HepG2 (cell line): ENCODE measurements around the gene RPSA. TPM values are rescaled to one million over a fixed set of nuclear protein-coding genes. Genes with fewer than 3 reads are reported as not detected.

ENCODE experiments used
- ADNP ChIP-seq: sonication (generic); formaldehyde crosslinking; IDR thresholded peaks from 2 replicates; pipeline ENCODE4 v1.4.0; 2020; ENCODE audit warnings: missing genetic modification reagents
- CCAR2 ChIP-seq: fragments of 200-400 bp; formaldehyde crosslinking; optimal IDR thresholded peaks from 2 replicates; pipeline ENCODE3; 2018; ENCODE audit warnings: low read depth, mild to moderate bottlenecking, low read length, moderate library complexity
- GLI4 ChIP-seq: sonication (generic); formaldehyde crosslinking; IDR thresholded peaks from 2 replicates; pipeline ENCODE4 v1.5.1; 2020; ENCODE audit warnings: missing genetic modification reagents, mild to moderate bottlenecking, moderate library complexity, borderline replicate concordance
- KDM1A ChIP-seq: IDR thresholded peaks from 2 replicates; pipeline ENCODE4 v1.6.1; 2016; ENCODE audit warnings: missing compliant biosample characterization
- RELA ChIP-seq: sonication (generic); formaldehyde crosslinking; IDR thresholded peaks from 2 replicates; pipeline ENCODE4 v1.4.0; 2020; ENCODE audit warnings: missing genetic modification reagents
- SCMH1 ChIP-seq: sonication (generic); formaldehyde crosslinking; IDR thresholded peaks from 2 replicates; pipeline ENCODE4 v1.9.0; 2021; ENCODE audit warnings: missing genetic modification reagents, mild to moderate bottlenecking, borderline replicate concordance
- ZFAT ChIP-seq: sonication (generic); formaldehyde crosslinking; conservative IDR thresholded peaks from 2 replicates; pipeline ENCODE4 v1.8.1; 2023; ENCODE audit warnings: missing genetic modification reagents, inconsistent platforms
- ZNF619 ChIP-seq: sonication (generic); formaldehyde crosslinking; IDR thresholded peaks from 2 replicates; pipeline ENCODE4 v1.4.0; 2020; ENCODE audit warnings: mild to moderate bottlenecking, missing genetic modification reagents
- ZNF776 ChIP-seq: sonication (generic); formaldehyde crosslinking; IDR thresholded peaks from 2 replicates; pipeline ENCODE4 v1.4.0; 2020; ENCODE audit warnings: mild to moderate bottlenecking, missing genetic modification reagents
- polyA plus RNA-seq, 8 experiments: library from polyadenylated mRNA; depleted of rRNA in 3 of 8; stranded (reverse) in 7 of 8; unstranded in 1 of 8; fragments of >200 nt; fragmentation: Illumina TruSeq in 4 of 8; extraction: Trizol in 4 of 8; gene quantifications; 2 replicates each; pipeline versions ENCODE4 v1.2.1 to v1.2.3, GENCODE V29; 2011 to 2016; ENCODE audit warnings: low read depth in 4 of 8, missing spikeins in 1 of 8, mixed read lengths in 1 of 8; ENCODE audit not compliant: insufficient read depth in 1 of 8
- total RNA-seq, 5 experiments: library from RNA; depleted of rRNA; stranded (reverse); fragments of >200 nt; fragmentation: Illumina TruSeq; extraction: Trizol; gene quantifications; 2 replicates each; pipeline ENCODE4 v1.2.3, GENCODE V29; 2016; ENCODE audit warnings: low read depth in 1 of 5
- TF ChIP-seq, protein P1 (sequence below): sonication (generic); formaldehyde crosslinking; IDR thresholded peaks from 2 replicates; pipeline ENCODE4 v1.4.0; 2020; ENCODE audit warnings: missing genetic modification reagents
- TF ChIP-seq, protein P2 (sequence below): conservative IDR thresholded peaks from 2 replicates; pipeline ENCODE4 v1.6.1; 2018; ENCODE audit warnings: missing genetic modification reagents
- TF ChIP-seq, protein P3 (sequence below): sonication (generic); formaldehyde crosslinking; IDR thresholded peaks from 2 replicates; pipeline ENCODE4 v1.5.1; 2020; ENCODE audit warnings: mild to moderate bottlenecking, missing genetic modification reagents, moderate library complexity
- TF ChIP-seq, protein P4 (sequence below): sonication (generic); formaldehyde crosslinking; IDR thresholded peaks from 2 replicates; pipeline ENCODE4 v1.8.1; 2023; ENCODE audit warnings: mild to moderate bottlenecking, moderate library complexity, missing genetic modification reagents
- TF ChIP-seq, protein P5 (sequence below): sonication (generic); formaldehyde crosslinking; IDR thresholded peaks from 2 replicates; pipeline ENCODE4 v1.4.0; 2020; ENCODE audit warnings: mild to moderate bottlenecking, missing genetic modification reagents

The RPSA gene
- total and polyA plus RNA-seq, 2 of the 13 experiments (the other 11 are each of a cell fraction or from before 2014, with no cell fraction given): 1,683 to 3,226 TPM

DNA sequence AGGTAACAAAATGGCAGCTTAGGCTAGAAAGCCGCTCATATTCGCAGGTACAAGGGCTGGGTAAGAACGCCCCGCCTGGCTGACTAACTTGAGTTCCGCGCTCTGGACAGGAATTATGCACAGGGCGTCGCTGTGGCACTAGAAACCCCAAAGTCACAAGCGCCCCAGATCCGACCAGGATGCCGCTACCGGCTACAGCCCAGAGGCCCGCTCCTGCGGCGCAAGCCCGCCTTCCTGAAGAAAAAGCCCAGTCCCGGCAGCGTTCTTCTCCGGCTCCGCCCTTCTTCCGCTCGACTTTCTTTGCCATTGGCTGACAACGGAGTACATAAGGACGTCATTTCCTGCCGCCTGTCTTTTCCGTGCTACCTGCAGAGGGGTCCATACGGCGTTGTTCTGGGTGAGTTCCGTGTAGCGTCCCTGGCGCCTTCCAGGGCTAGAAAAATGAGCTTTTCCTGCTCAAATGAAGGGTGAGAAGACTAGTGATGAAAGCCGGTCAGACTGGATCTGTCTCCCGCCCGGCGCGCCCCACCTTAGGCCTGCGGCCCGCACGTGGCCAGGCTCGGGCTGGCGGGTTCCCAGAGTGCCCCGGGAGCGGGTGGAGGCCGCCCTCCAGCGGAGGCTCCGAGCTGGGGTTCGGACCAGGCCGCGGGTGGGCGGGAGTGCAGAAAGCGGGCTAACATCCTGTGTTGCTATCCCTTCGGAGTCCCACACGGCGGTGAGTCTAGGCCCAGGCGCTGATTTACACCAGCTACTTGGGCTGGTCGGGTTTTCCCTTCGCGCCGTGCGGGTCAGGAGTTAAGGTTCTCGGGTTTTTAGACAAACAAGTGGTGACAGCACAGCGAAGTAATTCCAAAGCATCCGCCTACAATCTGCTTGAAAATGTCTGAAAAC is at the start of gene RPSA (continued):
- TF ChIP-seq, protein P1, sequence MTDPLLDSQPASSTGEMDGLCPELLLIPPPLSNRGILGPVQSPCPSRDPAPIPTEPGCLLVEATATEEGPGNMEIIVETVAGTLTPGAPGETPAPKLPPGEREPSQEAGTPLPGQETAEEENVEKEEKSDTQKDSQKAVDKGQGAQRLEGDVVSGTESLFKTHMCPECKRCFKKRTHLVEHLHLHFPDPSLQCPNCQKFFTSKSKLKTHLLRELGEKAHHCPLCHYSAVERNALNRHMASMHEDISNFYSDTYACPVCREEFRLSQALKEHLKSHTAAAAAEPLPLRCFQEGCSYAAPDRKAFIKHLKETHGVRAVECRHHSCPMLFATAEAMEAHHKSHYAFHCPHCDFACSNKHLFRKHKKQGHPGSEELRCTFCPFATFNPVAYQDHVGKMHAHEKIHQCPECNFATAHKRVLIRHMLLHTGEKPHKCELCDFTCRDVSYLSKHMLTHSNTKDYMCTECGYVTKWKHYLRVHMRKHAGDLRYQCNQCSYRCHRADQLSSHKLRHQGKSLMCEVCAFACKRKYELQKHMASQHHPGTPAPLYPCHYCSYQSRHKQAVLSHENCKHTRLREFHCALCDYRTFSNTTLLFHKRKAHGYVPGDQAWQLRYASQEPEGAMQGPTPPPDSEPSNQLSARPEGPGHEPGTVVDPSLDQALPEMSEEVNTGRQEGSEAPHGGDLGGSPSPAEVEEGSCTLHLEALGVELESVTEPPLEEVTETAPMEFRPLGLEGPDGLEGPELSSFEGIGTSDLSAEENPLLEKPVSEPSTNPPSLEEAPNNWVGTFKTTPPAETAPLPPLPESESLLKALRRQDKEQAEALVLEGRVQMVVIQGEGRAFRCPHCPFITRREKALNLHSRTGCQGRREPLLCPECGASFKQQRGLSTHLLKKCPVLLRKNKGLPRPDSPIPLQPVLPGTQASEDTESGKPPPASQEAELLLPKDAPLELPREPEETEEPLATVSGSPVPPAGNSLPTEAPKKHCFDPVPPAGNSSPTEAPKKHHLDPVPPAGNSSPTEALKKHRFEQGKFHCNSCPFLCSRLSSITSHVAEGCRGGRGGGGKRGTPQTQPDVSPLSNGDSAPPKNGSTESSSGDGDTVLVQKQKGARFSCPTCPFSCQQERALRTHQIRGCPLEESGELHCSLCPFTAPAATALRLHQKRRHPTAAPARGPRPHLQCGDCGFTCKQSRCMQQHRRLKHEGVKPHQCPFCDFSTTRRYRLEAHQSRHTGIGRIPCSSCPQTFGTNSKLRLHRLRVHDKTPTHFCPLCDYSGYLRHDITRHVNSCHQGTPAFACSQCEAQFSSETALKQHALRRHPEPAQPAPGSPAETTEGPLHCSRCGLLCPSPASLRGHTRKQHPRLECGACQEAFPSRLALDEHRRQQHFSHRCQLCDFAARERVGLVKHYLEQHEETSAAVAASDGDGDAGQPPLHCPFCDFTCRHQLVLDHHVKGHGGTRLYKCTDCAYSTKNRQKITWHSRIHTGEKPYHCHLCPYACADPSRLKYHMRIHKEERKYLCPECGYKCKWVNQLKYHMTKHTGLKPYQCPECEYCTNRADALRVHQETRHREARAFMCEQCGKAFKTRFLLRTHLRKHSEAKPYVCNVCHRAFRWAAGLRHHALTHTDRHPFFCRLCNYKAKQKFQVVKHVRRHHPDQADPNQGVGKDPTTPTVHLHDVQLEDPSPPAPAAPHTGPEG: 0 out of 2 replicates have a peak, but pooled peaks have one; percentile 88
- TF ChIP-seq ZNF619 (CRISPR knock-in tag) (no peak), CCAR2 (no peak), ZNF776 (peak; percentile 71; the same call in 1 of the 2 replicates), RELA (no peak), SCMH1 (CRISPR knock-in tag) (no peak), ADNP (no peak), ZFAT (CRISPR knock-in tag) (peak; percentile 71; the same call in 1 of the 2 replicates), KDM1A (no peak), GLI4 (CRISPR knock-in tag) (peak; percentile 85; the same call in 1 of the 2 replicates)
- TF ChIP-seq, protein P2, sequence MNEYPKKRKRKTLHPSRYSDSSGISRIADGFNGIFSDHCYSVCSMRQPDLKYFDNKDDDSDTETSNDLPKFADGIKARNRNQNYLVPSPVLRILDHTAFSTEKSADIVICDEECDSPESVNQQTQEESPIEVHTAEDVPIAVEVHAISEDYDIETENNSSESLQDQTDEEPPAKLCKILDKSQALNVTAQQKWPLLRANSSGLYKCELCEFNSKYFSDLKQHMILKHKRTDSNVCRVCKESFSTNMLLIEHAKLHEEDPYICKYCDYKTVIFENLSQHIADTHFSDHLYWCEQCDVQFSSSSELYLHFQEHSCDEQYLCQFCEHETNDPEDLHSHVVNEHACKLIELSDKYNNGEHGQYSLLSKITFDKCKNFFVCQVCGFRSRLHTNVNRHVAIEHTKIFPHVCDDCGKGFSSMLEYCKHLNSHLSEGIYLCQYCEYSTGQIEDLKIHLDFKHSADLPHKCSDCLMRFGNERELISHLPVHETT (CRISPR knock-in tag): no peak; the same call in 1 of the 2 replicates
- TF ChIP-seq, protein P3, sequence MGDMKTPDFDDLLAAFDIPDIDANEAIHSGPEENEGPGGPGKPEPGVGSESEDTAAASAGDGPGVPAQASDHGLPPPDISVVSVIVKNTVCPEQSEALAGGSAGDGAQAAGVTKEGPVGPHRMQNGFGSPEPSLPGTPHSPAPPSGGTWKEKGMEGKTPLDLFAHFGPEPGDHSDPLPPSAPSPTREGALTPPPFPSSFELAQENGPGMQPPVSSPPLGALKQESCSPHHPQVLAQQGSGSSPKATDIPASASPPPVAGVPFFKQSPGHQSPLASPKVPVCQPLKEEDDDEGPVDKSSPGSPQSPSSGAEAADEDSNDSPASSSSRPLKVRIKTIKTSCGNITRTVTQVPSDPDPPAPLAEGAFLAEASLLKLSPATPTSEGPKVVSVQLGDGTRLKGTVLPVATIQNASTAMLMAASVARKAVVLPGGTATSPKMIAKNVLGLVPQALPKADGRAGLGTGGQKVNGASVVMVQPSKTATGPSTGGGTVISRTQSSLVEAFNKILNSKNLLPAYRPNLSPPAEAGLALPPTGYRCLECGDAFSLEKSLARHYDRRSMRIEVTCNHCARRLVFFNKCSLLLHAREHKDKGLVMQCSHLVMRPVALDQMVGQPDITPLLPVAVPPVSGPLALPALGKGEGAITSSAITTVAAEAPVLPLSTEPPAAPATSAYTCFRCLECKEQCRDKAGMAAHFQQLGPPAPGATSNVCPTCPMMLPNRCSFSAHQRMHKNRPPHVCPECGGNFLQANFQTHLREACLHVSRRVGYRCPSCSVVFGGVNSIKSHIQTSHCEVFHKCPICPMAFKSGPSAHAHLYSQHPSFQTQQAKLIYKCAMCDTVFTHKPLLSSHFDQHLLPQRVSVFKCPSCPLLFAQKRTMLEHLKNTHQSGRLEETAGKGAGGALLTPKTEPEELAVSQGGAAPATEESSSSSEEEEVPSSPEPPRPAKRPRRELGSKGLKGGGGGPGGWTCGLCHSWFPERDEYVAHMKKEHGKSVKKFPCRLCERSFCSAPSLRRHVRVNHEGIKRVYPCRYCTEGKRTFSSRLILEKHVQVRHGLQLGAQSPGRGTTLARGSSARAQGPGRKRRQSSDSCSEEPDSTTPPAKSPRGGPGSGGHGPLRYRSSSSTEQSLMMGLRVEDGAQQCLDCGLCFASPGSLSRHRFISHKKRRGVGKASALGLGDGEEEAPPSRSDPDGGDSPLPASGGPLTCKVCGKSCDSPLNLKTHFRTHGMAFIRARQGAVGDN: peak; percentile 100
- TF ChIP-seq, protein P4, sequence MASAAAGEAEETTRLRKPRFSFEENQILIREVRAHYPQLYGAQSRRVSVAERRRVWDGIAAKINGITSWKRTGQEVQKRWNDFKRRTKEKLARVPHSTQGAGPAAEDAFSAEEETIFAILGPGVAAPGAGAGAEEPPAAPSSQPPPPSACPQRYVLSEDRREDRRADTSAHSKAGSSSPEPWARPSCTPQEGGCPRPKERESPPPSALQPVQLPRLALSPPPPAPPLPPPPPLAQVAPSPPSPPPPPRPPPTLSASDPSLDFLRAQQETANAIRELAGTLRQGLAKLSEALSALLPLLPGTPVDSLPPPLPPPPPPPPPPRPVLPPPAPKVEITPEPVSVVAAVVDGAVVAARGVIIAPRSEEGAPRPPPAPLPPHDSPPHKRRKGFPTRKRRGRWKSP (CRISPR knock-in tag): peak; percentile 83; the same call in 1 of the 2 replicates
- TF ChIP-seq, protein P5, sequence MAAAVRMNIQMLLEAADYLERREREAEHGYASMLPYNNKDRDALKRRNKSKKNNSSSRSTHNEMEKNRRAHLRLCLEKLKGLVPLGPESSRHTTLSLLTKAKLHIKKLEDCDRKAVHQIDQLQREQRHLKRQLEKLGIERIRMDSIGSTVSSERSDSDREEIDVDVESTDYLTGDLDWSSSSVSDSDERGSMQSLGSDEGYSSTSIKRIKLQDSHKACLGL: peak; percentile 99
